Coronary artery (tissue), 2 donors: Measurements from ENCODE around the gene CARM1.

Experiments used
- DNase-seq: peaks from one replicate; pipeline ENCODE4 v3.0.0-alpha.2; 2017; ENCODE audit warnings: low spot score
- H3K27ac ChIP-seq, 2 donors: fragments of 200-600 bp; sonication (generic); one replicate each; pipeline ENCODE4 v1.5.1; 2016 to 2019
- H3K4me3 ChIP-seq: fragments of 200-600 bp; sonication (generic); 2 replicates; pipeline ENCODE4 v1.5.1; 2016; ENCODE audit warnings: mild to moderate bottlenecking, moderate library complexity
- CTCF ChIP-seq: fragments of 200-600 bp; sonication (generic); IDR thresholded peaks from one replicate; pipeline ENCODE4 v1.5.1; 2019; ENCODE audit warnings: antibody characterized with exemption

CARM1 gene

GRCh38 chr19:10912619-10913018, 41.3 kb downstream of the CARM1 start:
- H3K27ac ChIP-seq, result no peak overlapping the region
- TF ChIP-seq CTCF, result no peak
- H3K4me3 ChIP-seq, result no peak overlapping the region
- DNase-seq, result no peak

GRCh38 chr19:10913716-10914340, 42.5 kb downstream of the CARM1 start:
- TF ChIP-seq CTCF, result no peak
- H3K27ac ChIP-seq, result no peak overlapping the region
- no peak overlapping the region for H3K4me3 ChIP-seq
- no peak for DNase-seq

GRCh38 chr19:10915130-10916091, 44.1 kb downstream of the CARM1 start:
- H3K27ac ChIP-seq, result no peak overlapping the region
- TF ChIP-seq CTCF, result no peak
- no peak for DNase-seq
- H3K4me3 ChIP-seq, result no peak overlapping the region

GRCh38 chr19:10916602-10917001, 45.2 kb downstream of the CARM1 start:
- no peak overlapping the region for H3K27ac ChIP-seq
- DNase-seq, result no peak

GRCh38 chr19:10918359-10918758, 47.0 kb downstream of the CARM1 start:
- Histone ChIP-seq H3K27ac (no peak overlapping the region), H3K4me3 (no peak overlapping the region)
- DNase-seq, result no peak
- TF ChIP-seq CTCF, result no peak

More at GRCh38 chr19:10916602-10917001, 45.2 kb downstream of the CARM1 start:
- TF ChIP-seq CTCF, result no peak
- no peak overlapping the region for H3K4me3 ChIP-seq

- DNase-seq, result no peak
- no peak for TF ChIP-seq CTCF
- Histone ChIP-seq H3K27ac (no peak overlapping the region), H3K4me3 (no peak overlapping the region)
Measured at GRCh38 chr19:10919352-10920287, 48.3 kb downstream of the CARM1 start.
